Central memory CD8-positive, alpha-beta T cell (primary cell): ENCODE data around the gene TRAPPC10.
"Not testable (repeated sequence)": the region's sequence is repeated elsewhere in the genome, so short reads cannot be mapped to it uniquely, and the experiment has no call there.

ENCODE experiments used
- ATAC-seq: fragments of 150-1000 bp; cut with Tn5 transposase; replicated peaks from 2 replicates; pipeline ENCODE4 v1.10.0; 2022; ENCODE audit warnings: mild to moderate bottlenecking, moderate FRiP score, moderate number of reproducible peaks; ENCODE audit not compliant: poor library complexity, severe bottlenecking; ENCODE audit errors: extremely low read depth
- DNase-seq, 2 donors: peaks; one replicate each; pipeline ENCODE4 v3.0.0; 2021; ENCODE audit warnings: low spot score in 2 of 2
- H3K27ac Mint-ChIP-seq: one replicate; pipeline ENCODE4 v1.8.0; 2022; ENCODE audit warnings: low read depth, mild to moderate bottlenecking, moderate library complexity, mixed read lengths
- H3K27me3 Mint-ChIP-seq: one replicate; pipeline ENCODE4 v1.8.0; 2022; ENCODE audit warnings: mixed read lengths
- H3K36me3 Mint-ChIP-seq: one replicate; pipeline ENCODE4 v1.8.0; 2022; ENCODE audit warnings: mild to moderate bottlenecking, moderate library complexity, mixed read lengths; ENCODE audit not compliant: insufficient read depth
- H3K4me1 Mint-ChIP-seq: one replicate; pipeline ENCODE4 v1.8.0; 2022; ENCODE audit warnings: mixed read lengths
- H3K4me3 Mint-ChIP-seq: one replicate; pipeline ENCODE4 v1.8.0; 2022; ENCODE audit warnings: mild to moderate bottlenecking, moderate library complexity, mixed read lengths
- H3K9me3 Mint-ChIP-seq: one replicate; pipeline ENCODE4 v1.8.0; 2022; ENCODE audit warnings: mixed read lengths

The TRAPPC10 gene

DNA sequence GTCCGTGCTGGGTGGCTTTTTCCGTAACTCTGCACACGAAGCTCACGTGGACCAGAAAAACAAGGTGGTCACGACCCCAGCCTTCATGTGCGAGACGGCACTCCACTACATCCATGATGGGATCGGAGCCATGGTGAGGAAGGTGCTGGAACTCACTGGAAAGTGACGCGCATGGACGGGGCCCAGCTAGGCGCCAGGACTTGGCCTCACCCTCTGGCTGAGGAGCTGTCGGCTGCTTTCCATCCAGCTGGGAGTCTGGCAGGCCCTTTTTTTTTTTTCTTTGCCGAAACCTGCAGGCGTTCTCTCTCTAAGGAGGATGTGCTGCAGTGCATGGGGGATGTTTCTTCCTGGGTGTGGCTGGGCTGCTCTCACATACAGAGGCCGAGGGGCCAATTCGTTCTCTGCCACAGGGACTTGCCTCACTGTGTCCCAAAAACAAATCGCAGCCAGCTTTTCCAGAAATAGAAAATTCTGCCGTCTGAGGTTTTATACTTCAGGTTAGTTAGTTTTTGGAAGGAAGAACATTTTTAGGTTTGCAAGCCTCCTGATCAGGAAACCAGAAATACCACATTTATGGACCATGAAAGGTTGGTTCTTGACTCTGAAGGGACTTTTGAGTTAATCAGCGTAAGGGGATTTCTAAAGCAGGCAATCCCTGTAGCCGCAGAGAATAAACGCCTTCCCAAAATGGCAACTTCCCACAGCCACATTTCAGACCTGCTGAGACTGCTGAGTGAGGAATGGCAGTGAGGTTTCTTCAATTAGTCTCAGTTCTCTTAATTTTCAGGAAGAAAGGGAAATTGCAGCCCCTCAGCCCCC, 132.9 kb downstream of the TRAPPC10 start:
- not testable (repeated sequence) for H3K9me3 Mint-ChIP-seq, DNase-seq, H3K36me3 Mint-ChIP-seq, H3K27ac Mint-ChIP-seq, H3K4me1 Mint-ChIP-seq, H3K27me3 Mint-ChIP-seq, H3K4me3 Mint-ChIP-seq
- ATAC-seq = peak; percentile 25

DNA sequence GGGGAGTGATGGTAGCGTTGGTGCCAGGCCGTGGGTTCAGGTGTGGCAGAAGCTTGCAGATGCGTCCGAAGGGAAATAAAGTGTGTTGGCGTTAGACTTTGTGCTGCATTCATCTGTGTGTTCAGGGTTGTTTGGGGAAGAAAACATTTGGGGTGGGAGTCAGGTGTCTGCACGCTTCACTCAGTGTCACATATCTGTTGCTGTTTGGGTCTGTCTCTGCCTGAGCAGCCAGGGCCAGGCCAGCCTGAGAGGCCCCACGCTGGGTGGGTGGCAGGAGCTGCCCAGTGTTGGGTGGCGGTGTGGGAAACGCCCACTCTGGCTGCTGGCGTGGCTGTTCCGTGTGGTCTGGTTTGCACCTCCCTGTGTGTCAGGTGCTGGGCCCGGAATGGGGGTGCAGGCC, 133.5 kb downstream of the TRAPPC10 start:
- not testable (repeated sequence) for H3K27me3 Mint-ChIP-seq, ATAC-seq, H3K36me3 Mint-ChIP-seq, H3K27ac Mint-ChIP-seq, H3K4me3 Mint-ChIP-seq, H3K4me1 Mint-ChIP-seq, DNase-seq, H3K9me3 Mint-ChIP-seq

DNA sequence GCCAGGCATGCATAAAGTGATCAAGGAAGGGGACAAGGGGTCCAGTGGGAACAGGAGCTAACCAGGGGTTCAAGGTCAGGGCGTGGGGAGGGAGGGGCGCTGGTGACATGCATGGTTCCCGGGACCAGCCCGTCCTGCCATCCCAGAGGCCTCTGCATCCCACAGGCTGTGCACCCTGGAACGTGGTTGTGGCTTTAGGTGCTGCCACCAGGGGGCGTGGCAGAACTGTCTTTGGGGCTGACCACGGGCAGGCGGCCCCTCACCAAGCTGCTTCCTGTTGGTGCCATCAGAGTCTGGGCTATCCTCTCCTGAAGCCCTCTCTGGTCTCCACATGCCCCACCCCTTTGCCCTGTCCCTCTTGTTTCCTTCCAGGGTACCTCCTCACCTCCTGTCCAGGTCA, 135.0 kb downstream of the TRAPPC10 start:
- not testable (repeated sequence) for ATAC-seq, DNase-seq, H3K9me3 Mint-ChIP-seq, H3K36me3 Mint-ChIP-seq, H3K27me3 Mint-ChIP-seq, H3K27ac Mint-ChIP-seq, H3K4me1 Mint-ChIP-seq, H3K4me3 Mint-ChIP-seq

DNA sequence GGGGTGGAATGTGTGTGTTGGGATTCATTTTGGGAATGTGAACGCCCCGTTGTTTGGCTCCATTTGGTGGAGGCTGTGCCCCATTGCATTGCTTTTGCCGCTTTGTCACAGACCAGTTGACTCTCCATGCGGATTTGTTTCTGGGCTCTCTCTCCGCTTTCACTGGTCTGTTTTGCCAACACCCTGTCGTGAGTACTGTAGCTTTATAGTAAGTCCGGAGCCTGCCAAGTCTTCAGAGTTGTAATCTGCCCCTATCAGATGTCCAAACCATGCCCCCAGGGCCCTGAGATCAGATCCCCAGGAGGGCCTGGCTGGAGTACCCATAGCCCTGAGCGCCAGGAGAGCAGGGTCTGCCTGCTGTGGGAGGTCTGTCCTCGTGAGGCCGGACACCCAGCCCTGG, 138.1 kb downstream of the TRAPPC10 start:
- not testable (repeated sequence) for H3K27me3 Mint-ChIP-seq, ATAC-seq, H3K27ac Mint-ChIP-seq, DNase-seq, H3K4me1 Mint-ChIP-seq, H3K36me3 Mint-ChIP-seq, H3K4me3 Mint-ChIP-seq, H3K9me3 Mint-ChIP-seq

DNA sequence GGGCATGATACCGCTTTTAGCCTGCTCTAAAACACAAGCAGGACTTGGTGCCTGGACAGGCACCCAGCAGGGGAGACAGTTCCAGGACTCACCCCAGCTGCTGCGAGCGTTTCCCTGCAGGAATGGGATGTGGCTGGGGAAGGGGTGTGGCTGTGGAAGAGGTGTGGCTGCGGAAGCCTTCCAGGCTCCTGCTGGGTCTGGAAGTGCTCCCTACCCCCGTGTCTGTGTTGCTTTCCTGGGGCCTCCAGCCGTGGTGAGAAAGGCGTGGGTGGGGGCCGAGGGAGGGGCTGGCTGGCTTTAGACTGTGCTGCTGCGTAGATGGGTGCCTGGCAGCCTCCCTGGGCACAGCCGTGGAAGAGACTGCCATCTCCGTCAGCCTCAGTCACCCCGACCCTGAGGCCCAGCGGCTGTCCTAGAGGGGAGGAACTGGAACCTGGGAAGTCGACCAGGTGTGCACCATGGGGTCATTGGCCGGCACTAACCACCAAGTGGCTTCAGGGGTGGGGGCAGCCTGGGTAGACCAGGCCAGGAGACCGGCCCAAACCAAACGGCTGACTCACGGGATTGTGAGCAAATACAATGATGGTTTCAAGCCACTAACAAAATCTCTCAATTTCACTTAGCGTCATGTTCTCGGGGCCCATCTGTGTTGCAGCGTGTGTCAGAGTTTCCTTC, 141.2 kb downstream of the TRAPPC10 start:
- H3K36me3 Mint-ChIP-seq = not testable (repeated sequence)

DNA sequence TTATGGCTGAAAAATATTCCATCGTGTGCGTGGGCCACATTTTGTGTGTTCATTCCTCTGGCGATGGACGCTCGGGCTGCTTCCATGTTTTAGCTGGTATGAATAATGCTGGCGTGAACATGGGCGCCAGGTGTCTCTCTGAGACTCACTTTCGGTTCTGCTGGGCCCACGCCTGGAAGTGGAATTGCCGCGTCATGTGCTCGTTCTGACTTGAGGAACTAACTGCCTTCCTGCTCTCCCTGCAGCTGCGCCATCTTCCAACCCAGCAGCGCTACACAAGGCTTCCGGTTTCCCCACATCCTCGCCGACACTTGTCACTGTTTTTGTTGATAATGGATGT, 141.8 kb downstream of the TRAPPC10 start:
- not testable (repeated sequence) for H3K4me1 Mint-ChIP-seq, DNase-seq, H3K27ac Mint-ChIP-seq, ATAC-seq, H3K9me3 Mint-ChIP-seq, H3K4me3 Mint-ChIP-seq, H3K36me3 Mint-ChIP-seq, H3K27me3 Mint-ChIP-seq

More for the DNA sequence above, 141.2 kb downstream of the TRAPPC10 start:
- H3K4me1 Mint-ChIP-seq, H3K27ac Mint-ChIP-seq, ATAC-seq, H3K4me3 Mint-ChIP-seq, DNase-seq, H3K27me3 Mint-ChIP-seq, H3K9me3 Mint-ChIP-seq: not testable (repeated sequence)

DNA sequence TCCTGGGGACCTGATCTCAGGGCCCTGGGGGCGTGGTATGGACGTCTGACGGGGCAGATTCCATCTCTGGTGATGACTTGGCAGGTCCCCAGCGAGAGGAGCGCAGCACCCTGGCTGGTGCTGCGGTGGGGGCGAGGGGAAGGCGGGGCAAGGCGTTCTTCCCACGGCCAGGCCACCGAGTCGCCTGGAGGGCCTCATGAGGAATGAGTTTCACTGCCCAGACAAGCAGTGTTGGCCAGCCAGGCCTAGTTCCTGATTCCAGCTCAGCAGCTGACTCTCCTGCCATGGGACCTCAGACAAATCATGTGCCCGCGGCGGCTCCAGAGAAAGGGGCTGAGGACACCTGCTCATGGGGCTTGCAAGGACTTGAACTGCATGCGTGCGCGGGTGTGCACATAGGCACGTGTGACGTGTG, 142.7 kb downstream of the TRAPPC10 start:
- H3K27ac Mint-ChIP-seq, H3K36me3 Mint-ChIP-seq, H3K4me3 Mint-ChIP-seq, DNase-seq, H3K27me3 Mint-ChIP-seq, H3K4me1 Mint-ChIP-seq, ATAC-seq, H3K9me3 Mint-ChIP-seq: not testable (repeated sequence)

DNA sequence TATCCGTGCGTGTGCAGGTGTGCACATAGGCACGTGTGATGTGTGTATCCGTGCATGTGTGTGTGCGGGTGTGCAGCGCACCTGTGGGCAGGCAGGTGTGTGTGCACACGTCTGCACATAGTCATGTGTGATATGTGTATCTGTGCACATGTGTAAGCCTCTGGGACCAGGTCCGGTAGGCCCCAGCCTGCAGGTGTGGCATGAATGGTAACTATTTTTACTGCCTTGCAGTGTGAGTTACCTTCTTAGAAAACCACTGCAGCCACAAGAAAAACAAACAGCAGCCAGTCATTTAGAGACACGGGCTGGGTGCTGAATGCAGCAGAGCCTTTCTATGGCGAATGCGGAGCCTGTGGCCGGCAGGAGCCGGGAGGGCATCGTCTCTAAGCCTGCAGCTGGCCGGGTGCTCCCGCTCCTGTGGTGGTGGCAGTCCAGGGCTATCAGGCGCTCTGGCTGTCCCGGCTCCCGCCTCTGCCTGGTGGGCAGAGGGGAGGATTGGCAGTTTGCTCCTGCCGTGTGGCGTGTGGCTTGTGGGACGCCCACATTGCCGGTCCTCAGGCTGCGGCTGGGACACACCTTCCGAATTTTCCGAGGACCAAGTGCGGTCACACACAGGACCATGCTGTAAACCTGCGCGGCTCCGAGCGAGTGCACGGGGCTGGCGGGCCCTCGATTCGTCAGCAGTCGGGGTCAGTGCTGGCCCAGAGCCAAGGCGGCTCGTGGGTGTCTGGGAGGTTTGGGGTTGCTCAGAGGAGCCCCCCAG, 143.3 kb downstream of the TRAPPC10 start:
- not testable (repeated sequence) for H3K4me3 Mint-ChIP-seq, DNase-seq, H3K27ac Mint-ChIP-seq, H3K9me3 Mint-ChIP-seq, H3K36me3 Mint-ChIP-seq, H3K4me1 Mint-ChIP-seq, H3K27me3 Mint-ChIP-seq
- ATAC-seq = peak; percentile 29

DNA sequence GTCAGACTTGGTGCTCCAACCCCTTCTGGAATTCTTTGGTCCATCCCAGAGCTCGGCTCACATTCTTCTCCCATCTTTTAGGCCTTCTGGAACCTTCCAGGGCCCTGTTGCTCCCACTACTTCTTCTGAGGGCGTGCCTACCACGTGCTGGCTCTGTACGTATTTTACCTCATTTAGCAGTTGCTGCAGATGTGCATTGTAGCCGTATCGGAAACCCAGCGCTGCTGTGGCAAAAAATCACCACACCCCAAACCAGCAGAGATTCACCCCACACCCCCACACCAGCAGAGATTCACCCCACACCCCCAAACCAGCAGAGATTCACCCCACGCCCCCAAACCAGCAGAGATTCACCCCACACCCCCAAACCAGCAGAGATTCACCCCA, 143.9 kb downstream of the TRAPPC10 start:
- not testable (repeated sequence) for H3K27ac Mint-ChIP-seq, H3K4me1 Mint-ChIP-seq, H3K27me3 Mint-ChIP-seq, DNase-seq, H3K9me3 Mint-ChIP-seq, H3K4me3 Mint-ChIP-seq, H3K36me3 Mint-ChIP-seq
- ATAC-seq = peak; percentile 61
